GM12892 (cell line): ENCODE data around the gene GMEB2.

Source experiments
- POLR2A ChIP-seq: IDR thresholded peaks from 2 replicates; pipeline ENCODE4 v1.6.1; 2011; ENCODE audit warnings: low read depth, low read length, control low read depth
- POLR2AphosphoS5 ChIP-seq: IDR thresholded peaks from 2 replicates; pipeline ENCODE4 v1.6.1; 2011; ENCODE audit warnings: low read depth, low read length, control low read depth
- TAF1 ChIP-seq: IDR thresholded peaks from 2 replicates; pipeline ENCODE4 v1.6.1; 2011; ENCODE audit warnings: low read depth, mild to moderate bottlenecking, control low read depth, low read length, borderline replicate concordance

DNA sequence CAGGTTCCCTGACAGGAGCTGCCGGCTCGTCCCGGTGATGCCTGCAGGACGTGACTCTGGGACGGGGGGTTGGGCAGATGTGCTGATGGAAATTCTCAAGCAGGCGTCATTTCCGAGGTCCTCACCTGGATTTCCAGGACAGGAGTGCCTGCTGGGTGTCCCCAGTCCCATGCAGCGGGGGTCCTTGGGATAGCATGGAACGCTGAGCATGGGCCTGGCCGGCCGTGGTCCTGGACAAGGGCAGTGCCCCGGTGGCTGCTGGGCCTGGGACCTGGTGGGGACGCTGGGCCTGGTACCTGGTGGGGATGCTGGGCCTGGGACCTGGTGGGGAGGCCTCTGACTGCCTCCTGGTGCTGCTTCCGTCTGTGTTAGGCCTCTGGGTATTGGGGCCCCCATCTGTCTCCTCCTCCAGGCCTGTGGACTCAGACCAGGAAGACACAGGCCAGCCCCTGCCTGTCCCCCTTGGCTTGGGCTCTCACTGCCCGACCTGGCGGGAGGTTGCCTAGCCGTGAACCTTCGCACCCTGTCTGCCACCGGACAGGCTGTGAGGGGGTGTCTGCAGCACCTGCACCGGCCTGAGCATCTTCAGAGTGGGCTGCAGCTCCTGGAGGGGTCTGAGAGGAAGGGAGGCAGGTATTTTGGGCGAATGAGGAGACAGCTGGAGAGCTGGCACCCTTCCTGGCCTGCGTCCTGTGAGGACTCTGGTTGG lies 37.4 kb upstream of the GMEB2 start:
- TF ChIP-seq POLR2A (no peak), POLR2AphosphoS5 (no peak), TAF1 (no peak)
